ENCODE measurements around the gene RIPPLY3.

DNA sequence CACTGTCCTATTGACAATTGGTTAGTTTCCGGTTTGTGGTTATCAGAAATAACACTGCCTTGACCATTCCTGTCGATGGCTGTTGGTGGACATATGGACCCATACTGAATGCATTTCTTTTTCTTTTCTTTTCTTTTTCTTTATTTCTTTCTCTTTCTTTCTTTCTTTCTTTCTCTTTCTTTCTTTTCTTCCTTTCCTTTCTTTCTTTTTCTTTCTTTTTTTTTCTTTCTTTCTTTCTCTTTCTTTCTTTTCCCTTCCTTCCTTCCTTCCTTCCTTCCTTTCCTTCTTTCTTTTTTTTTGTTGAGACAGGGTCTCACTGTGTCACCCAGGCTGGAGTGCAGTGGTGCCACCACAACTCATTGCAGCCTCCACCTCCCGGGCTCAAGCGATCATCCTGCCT lies 24.4 kb downstream of the RIPPLY3 start:
- TF ChIP-seq, protein P1, sequence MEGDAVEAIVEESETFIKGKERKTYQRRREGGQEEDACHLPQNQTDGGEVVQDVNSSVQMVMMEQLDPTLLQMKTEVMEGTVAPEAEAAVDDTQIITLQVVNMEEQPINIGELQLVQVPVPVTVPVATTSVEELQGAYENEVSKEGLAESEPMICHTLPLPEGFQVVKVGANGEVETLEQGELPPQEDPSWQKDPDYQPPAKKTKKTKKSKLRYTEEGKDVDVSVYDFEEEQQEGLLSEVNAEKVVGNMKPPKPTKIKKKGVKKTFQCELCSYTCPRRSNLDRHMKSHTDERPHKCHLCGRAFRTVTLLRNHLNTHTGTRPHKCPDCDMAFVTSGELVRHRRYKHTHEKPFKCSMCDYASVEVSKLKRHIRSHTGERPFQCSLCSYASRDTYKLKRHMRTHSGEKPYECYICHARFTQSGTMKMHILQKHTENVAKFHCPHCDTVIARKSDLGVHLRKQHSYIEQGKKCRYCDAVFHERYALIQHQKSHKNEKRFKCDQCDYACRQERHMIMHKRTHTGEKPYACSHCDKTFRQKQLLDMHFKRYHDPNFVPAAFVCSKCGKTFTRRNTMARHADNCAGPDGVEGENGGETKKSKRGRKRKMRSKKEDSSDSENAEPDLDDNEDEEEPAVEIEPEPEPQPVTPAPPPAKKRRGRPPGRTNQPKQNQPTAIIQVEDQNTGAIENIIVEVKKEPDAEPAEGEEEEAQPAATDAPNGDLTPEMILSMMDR (conservative IDR thresholded peaks at IDR 0.05 in 1 of 2, IDR thresholded peaks at IDR 0.05 in 1 of 2; ENCODE audit: low read depth in 1 of 2, low read length in 2 of 2) = no peak
- no peak for TF ChIP-seq EZH2 (IDR thresholded peaks at IDR 0.05; ENCODE audit: low read length, missing control alignments)
